ENCODE measurements around the gene USF2.

Gene USF2

DNA sequence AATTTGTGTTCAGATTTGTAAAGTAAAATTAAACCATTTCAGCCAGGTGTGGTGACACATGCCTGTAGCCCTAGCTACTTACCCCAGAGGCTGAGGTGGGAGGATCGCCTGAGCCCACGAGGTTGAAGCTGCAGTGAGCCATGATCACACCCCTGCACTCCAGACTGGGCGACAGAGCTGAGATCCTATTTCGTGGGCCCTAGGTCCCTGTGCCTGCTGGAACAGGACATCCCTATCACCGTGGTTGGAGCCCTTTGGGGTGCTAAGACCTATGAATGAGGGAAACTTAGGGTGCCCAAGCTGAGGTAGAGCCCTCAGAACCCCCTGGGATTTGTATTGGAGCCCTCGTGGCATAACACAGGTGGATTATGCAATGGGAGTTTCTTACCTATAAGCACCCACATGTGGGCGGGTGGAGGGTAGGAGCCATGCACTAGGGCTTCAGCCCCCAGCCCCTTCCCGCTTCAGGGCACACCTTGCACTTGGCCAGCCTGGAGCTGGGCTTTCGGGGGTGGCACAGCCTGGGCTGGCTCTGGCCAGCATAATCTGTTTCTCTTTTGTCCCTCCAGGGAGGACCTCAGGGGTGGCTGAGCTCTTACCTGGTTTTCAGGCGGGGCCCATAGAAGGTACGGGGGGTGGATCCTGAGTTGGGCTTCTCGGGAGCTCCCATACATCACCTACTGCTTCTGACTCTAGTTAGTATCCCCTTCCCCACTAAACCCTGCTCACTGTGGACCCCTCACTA lies 7.2 kb upstream of the USF2 start:
- Histone ChIP-seq H2BK15ac (ENCODE audit: low read depth, poor library complexity, severe bottlenecking) (no peak overlapping the region), H2AK5ac (ENCODE audit: low read length, severe bottlenecking) (no peak overlapping the region), H3K4me2 (ENCODE audit: low read length, poor library complexity, severe bottlenecking) (no peak overlapping the region), H4K8ac (ENCODE audit: low read length) (no peak overlapping the region), H3K79me1 (replicated peaks; ENCODE audit: low read length, poor library complexity, severe bottlenecking) (peaks cover under 1% of the 10 kb centered on the region), H3K23ac (ENCODE audit: low read length in 2 of 2) (no peak overlapping the region), H3K4ac (ENCODE audit: low read depth in 1 of 2, low read length in 2 of 2) (no peak overlapping the region), H3K18ac (ENCODE audit: low read depth in 1 of 2, low read length in 2 of 2) (no peak overlapping the region), H3K36me3 (ENCODE audit: control insufficient read depth in 1 of 2, insufficient read depth in 2 of 2, low read depth in 1 of 2, low read length in 2 of 2) (peaks cover 6 to 11% of the 10 kb centered on the region in 2 experiments), H2BK12ac (ENCODE audit: low read length in 2 of 2) (no peak overlapping the region), H3K9me3 (ENCODE audit: control insufficient read depth, low read length) (no peaks in the 10 kb centered on the region), H2BK5ac (ENCODE audit: low read depth, low read length, poor library complexity, severe bottlenecking) (no peak overlapping the region), H3K4me1 (ENCODE audit: control insufficient read depth, insufficient read depth, low read depth, low read length) (peaks cover 9% of the 10 kb centered on the region), H4K91ac (ENCODE audit: low read length) (no peak overlapping the region), H3K27ac (ENCODE audit: low read length, poor library complexity, severe bottlenecking) (no peak overlapping the region), H3K9ac (ENCODE audit: low read length) (no peak overlapping the region), H2AFZ (ENCODE audit: low read depth, low read length) (no peak overlapping the region), H3K4me3 (ENCODE audit: insufficient read depth in 1 of 2, low read depth in 1 of 2, low read length in 2 of 2) (no peak overlapping the region), H3K27me3 (ENCODE audit: control insufficient read depth in 1 of 2, insufficient read depth in 1 of 2, low read length in 2 of 2) (peaks cover 16 to 42% of the 10 kb centered on the region in 2 experiments), H3K14ac (ENCODE audit: low read length in 2 of 2) (no peak overlapping the region), H2BK120ac (ENCODE audit: low read depth, low read length) (no peak overlapping the region)
- 85% methylated on average over 12 of the region's 12 CpGs for WGBS
- DNase-seq: no peak

DNA sequence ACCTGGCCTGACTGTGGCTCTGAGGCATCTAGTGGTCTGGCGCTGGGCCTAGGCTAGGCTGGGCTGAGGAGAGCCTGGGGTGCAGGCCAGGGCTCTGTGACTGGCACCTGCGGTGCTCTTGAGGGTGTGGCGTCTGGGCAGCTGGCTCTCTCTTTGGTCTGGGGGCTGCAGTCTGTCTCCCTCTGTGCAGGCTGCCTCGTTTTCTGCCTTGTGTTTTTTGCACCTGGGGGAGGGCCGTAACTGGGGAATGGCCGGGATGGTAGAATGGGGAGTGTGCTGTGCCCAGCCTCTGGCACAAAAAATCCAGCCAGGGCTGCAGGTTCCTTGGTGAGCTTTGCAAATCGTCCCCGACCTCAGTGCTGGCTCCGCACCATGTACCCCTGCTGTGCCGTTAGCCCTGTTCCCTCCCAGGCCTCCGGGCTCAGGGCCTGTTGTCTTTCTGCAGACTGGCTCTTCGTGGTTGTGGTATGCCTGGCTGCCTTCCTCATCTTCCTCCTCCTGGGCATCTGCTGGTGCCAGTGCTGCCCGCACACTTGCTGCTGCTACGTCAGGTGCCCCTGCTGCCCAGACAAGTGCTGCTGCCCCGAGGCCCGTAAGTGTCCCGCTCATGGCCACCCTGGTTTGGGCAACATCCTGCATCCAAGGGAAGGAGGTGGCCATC lies 6.5 kb upstream of the USF2 start:
- H3K27ac ChIP-seq (ENCODE audit: low read length, poor library complexity, severe bottlenecking): no peak overlapping the region
- no peak overlapping the region for H3K4ac ChIP-seq (ENCODE audit: low read depth in 1 of 2, low read length in 2 of 2)
- no peak overlapping the region for H3K18ac ChIP-seq (ENCODE audit: low read depth in 1 of 2, low read length in 2 of 2)
- peaks cover 6 to 12% of the 10 kb centered on the region in 2 experiments for H3K36me3 ChIP-seq (ENCODE audit: control insufficient read depth in 1 of 2, insufficient read depth in 2 of 2, low read depth in 1 of 2, low read length in 2 of 2)
- H2AFZ ChIP-seq (ENCODE audit: low read depth, low read length): no peak overlapping the region
- H2BK5ac ChIP-seq (ENCODE audit: low read depth, low read length, poor library complexity, severe bottlenecking): no peak overlapping the region
- H3K4me2 ChIP-seq (ENCODE audit: low read length, poor library complexity, severe bottlenecking): no peak overlapping the region
- peak overlapping the region; percentile 1 for H4K91ac ChIP-seq (ENCODE audit: low read length)
- no peak overlapping the region for H4K8ac ChIP-seq (ENCODE audit: low read length)
- H2BK15ac ChIP-seq (ENCODE audit: low read depth, poor library complexity, severe bottlenecking): no peak overlapping the region
- peaks cover 16% of the 10 kb centered on the region for H3K4me1 ChIP-seq (ENCODE audit: control insufficient read depth, insufficient read depth, low read depth, low read length)
- H2AK5ac ChIP-seq (ENCODE audit: low read length, severe bottlenecking): no peak overlapping the region
- no peak overlapping the region for H2BK12ac ChIP-seq (ENCODE audit: low read length in 2 of 2)
- peaks cover 16 to 37% of the 10 kb centered on the region in 2 experiments for H3K27me3 ChIP-seq (ENCODE audit: control insufficient read depth in 1 of 2, insufficient read depth in 1 of 2, low read length in 2 of 2)
- no peak overlapping the region for H3K23ac ChIP-seq (ENCODE audit: low read length in 2 of 2)
- H3K9me3 ChIP-seq (ENCODE audit: control insufficient read depth, low read length): no peaks in the 10 kb centered on the region
- 89% methylated on average over 17 of the region's 17 CpGs for WGBS
- peaks cover 7% of the 10 kb centered on the region for H3K79me1 ChIP-seq (replicated peaks; ENCODE audit: low read length, poor library complexity, severe bottlenecking)
- no peak overlapping the region for H2BK120ac ChIP-seq (ENCODE audit: low read depth, low read length)
- H3K4me3 ChIP-seq (ENCODE audit: insufficient read depth in 1 of 2, low read depth in 1 of 2, low read length in 2 of 2): no peak overlapping the region
- no peak for DNase-seq
- H3K14ac ChIP-seq (ENCODE audit: low read length in 2 of 2): no peak overlapping the region
- H3K9ac ChIP-seq (ENCODE audit: low read length): no peak overlapping the region

DNA sequence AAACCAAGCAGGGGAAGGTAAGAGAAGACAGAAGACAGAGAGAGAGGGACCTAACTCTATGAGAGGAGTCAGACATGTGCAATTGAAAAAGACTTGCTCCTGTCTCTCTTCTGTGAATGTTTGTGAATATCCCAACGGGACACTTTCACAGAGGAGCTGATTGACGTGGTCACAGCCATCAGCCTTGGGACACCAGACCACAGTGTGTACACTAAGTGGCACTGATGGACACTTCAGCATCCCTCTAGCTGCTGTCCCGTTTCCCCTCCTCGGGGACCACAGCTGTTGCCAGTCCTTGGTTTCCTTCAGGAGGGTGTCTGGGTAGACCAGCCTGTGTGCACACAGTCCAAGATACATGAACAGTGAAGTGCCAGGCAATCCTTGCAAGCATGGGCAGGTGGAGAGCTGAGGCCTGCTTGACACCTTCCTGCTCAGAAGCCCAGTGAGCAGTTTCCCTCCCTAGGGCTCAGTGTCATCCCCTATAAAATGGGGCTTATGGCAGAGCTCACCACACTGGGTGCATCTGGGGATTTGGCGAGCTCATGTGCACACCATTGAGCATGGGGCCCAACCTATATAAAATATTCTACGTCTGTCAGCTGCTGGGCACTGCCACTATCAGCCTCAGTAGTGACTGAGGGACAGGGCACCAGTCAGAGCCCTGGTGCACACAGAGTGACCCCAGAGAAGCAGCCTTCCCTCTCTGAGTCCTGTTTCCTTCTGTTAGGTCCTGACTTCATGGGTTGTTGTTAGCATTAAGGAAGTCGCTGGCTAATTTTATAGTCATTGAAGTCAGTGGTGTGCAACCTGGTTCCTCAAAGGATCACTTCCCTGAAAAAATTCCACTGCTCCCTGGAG lies 4.3 kb upstream of the USF2 start:
- Histone ChIP-seq H3K79me1 (replicated peaks; ENCODE audit: low read length, poor library complexity, severe bottlenecking) (peaks cover 8% of the 10 kb centered on the region), H2BK5ac (ENCODE audit: low read depth, low read length, poor library complexity, severe bottlenecking) (no peak overlapping the region), H3K18ac (ENCODE audit: low read depth in 1 of 2, low read length in 2 of 2) (no peak overlapping the region), H3K27me3 (ENCODE audit: control insufficient read depth in 1 of 2, insufficient read depth in 1 of 2, low read length in 2 of 2) (peaks cover 8 to 21% of the 10 kb centered on the region in 2 experiments), H2BK120ac (ENCODE audit: low read depth, low read length) (no peak overlapping the region), H3K27ac (ENCODE audit: low read length, poor library complexity, severe bottlenecking) (no peak overlapping the region), H3K9me3 (ENCODE audit: control insufficient read depth, low read length) (no peaks in the 10 kb centered on the region), H3K4ac (ENCODE audit: low read depth in 1 of 2, low read length in 2 of 2) (no peak overlapping the region), H2AFZ (ENCODE audit: low read depth, low read length) (no peak overlapping the region), H3K4me3 (ENCODE audit: insufficient read depth in 1 of 2, low read depth in 1 of 2, low read length in 2 of 2) (no peak overlapping the region), H3K4me2 (ENCODE audit: low read length, poor library complexity, severe bottlenecking) (no peak overlapping the region), H3K4me1 (ENCODE audit: control insufficient read depth, insufficient read depth, low read depth, low read length) (peaks cover 18% of the 10 kb centered on the region), H2BK15ac (ENCODE audit: low read depth, poor library complexity, severe bottlenecking) (no peak overlapping the region), H4K8ac (ENCODE audit: low read length) (peak overlapping the region; percentile 19), H2AK5ac (ENCODE audit: low read length, severe bottlenecking) (no peak overlapping the region), H3K23ac (ENCODE audit: low read length in 2 of 2) (no peak overlapping the region), H3K36me3 (ENCODE audit: control insufficient read depth in 1 of 2, insufficient read depth in 2 of 2, low read depth in 1 of 2, low read length in 2 of 2) (peaks cover 6 to 12% of the 10 kb centered on the region in 2 experiments), H2BK12ac (ENCODE audit: low read length in 2 of 2) (no peak overlapping the region), H3K9ac (ENCODE audit: low read length) (no peak overlapping the region), H3K14ac (ENCODE audit: low read length in 2 of 2) (peak overlapping the region in 1 of 2 experiments; percentile 35), H4K91ac (ENCODE audit: low read length) (no peak overlapping the region)
- DNase-seq: no peak
- WGBS: 88% methylated on average over 7 of the region's 7 CpGs
